Neural cell (in vitro differentiated cells): ENCODE measurements around the gene MSI2. TPM values are rescaled to one million over a fixed set of nuclear protein-coding genes. Genes with fewer than 3 reads are reported as not detected.

Experiments
- H2AFZ ChIP-seq: fragments of 200-600, 300-800 bp; sonication (generic), shearing (Covaris generic); 2 replicates; pipeline ENCODE4 v1.6.0; 2014; ENCODE audit warnings: low read depth, mild to moderate bottlenecking, antibody characterized with exemption, low read length, moderate library complexity
- H3F3A ChIP-seq: fragments of 200-600 bp; shearing (Covaris generic); 2 replicates; pipeline ENCODE4 v1.6.1; 2016; ENCODE audit warnings: mild to moderate bottlenecking, moderate library complexity, mixed read lengths, antibody characterized with exemption, low read length; ENCODE audit not compliant: insufficient read depth, poor library complexity, severe bottlenecking
- H3K27ac ChIP-seq: fragments of 200-600, 300-800 bp; sonication (generic), shearing (Covaris generic); 2 replicates; pipeline ENCODE4 v1.5.1; 2014; ENCODE audit warnings: mild to moderate bottlenecking, low read length, moderate library complexity
- H3K27me3 ChIP-seq: fragments of 300-800, 200-600 bp; sonication (generic), shearing (Covaris generic); 2 replicates; pipeline ENCODE4 v1.6.0; 2014; ENCODE audit warnings: mild to moderate bottlenecking, low read depth, low read length, moderate library complexity; ENCODE audit not compliant: insufficient read depth
- H3K36me3 ChIP-seq: fragments of 300-800, 200-600 bp; sonication (generic), shearing (Covaris generic); 2 replicates; pipeline ENCODE4 v1.5.1; 2014; ENCODE audit warnings: mild to moderate bottlenecking, antibody characterized with exemption, low read length, moderate library complexity; ENCODE audit not compliant: insufficient read depth
- H3K4me2 ChIP-seq: fragments of 300-800, 200-600 bp; sonication (generic), shearing (Covaris generic); 2 replicates; pipeline ENCODE4 v1.6.0; 2014; ENCODE audit warnings: mild to moderate bottlenecking, low read length
- H3K4me3 ChIP-seq: fragments of 300-800, 200-600 bp; sonication (generic), shearing (Covaris generic); 2 replicates; pipeline ENCODE4 v1.5.1; 2014; ENCODE audit warnings: mild to moderate bottlenecking, low read length, moderate library complexity
- H3K79me2 ChIP-seq: fragments of 200-600 bp; shearing (Covaris generic); replicated peaks from 2 replicates; pipeline ENCODE4 v1.6.0; 2014; ENCODE audit warnings: mild to moderate bottlenecking, low read length, moderate library complexity; ENCODE audit not compliant: insufficient read depth
- H3K9ac ChIP-seq: fragments of 300-800, 200-600 bp; sonication (generic), shearing (Covaris generic); 2 replicates; pipeline ENCODE4 v1.6.1; 2016; ENCODE audit warnings: mild to moderate bottlenecking, low read length, mixed read lengths
- H3K9me2 ChIP-seq: fragments of 200-600 bp; shearing (Covaris generic); 2 replicates; pipeline ENCODE4 v1.6.1; 2016; ENCODE audit warnings: mild to moderate bottlenecking, low read length, mixed read lengths; ENCODE audit not compliant: insufficient read depth
- H3K9me3 ChIP-seq: fragments of 200-600, 300-800 bp; sonication (generic), shearing (Covaris generic); 2 replicates; pipeline ENCODE4 v1.6.1; 2016; ENCODE audit warnings: mild to moderate bottlenecking, mixed run types, low read length, moderate library complexity, mixed read lengths
- H4K20me1 ChIP-seq: fragments of 200-600 bp; shearing (Covaris generic); 2 replicates; pipeline ENCODE4 v1.6.1; 2016; ENCODE audit warnings: mild to moderate bottlenecking, mixed run types; ENCODE audit not compliant: insufficient read depth
- EP300 ChIP-seq: fragments of 450-650 bp; conservative IDR thresholded peaks from 2 replicates; pipeline ENCODE4 v1.6.1; 2014; ENCODE audit warnings: antibody characterized with exemption, mild to moderate bottlenecking, moderate library complexity; ENCODE audit not compliant: poor library complexity, severe bottlenecking
- EZH2 ChIP-seq: fragments of 200-600, 300-800 bp; shearing (Covaris generic), sonication (generic); IDR thresholded peaks from 2 replicates; pipeline ENCODE4 v1.6.1; 2014; ENCODE audit warnings: antibody characterized with exemption, low read length, borderline replicate concordance, mild to moderate bottlenecking; ENCODE audit not compliant: insufficient read depth, poor library complexity, severe bottlenecking
- MXI1 ChIP-seq: fragments of 450-650 bp; conservative IDR thresholded peaks from 2 replicates; pipeline ENCODE4 v1.6.1; 2014; ENCODE audit warnings: antibody characterized with exemption, mild to moderate bottlenecking; ENCODE audit not compliant: poor library complexity, severe bottlenecking
- POLR2AphosphoS5 ChIP-seq: IDR thresholded peaks from 2 replicates; pipeline ENCODE4 v1.6.1; 2012
- RAD21 ChIP-seq: fragments of 450-650 bp; conservative IDR thresholded peaks from 2 replicates; pipeline ENCODE4 v1.6.1; 2014; ENCODE audit warnings: antibody characterized with exemption, mild to moderate bottlenecking, moderate library complexity
- SMC3 ChIP-seq: fragments of 450-650 bp; conservative IDR thresholded peaks from 2 replicates; pipeline ENCODE4 v1.6.1; 2014; ENCODE audit warnings: antibody characterized with exemption, mild to moderate bottlenecking, moderate library complexity; ENCODE audit not compliant: poor library complexity
- polyA plus RNA-seq: library from polyadenylated mRNA; depleted of rRNA; stranded (reverse); fragments of >200 nt; gene quantifications from 2 replicates; pipeline ENCODE4 v1.2.3, GENCODE V29; 2014
- TF ChIP-seq, protein P1 (sequence below): fragments of 450-650 bp; IDR thresholded peaks from 2 replicates; pipeline ENCODE4 v1.5.1; 2014; ENCODE audit warnings: antibody characterized with exemption, mild to moderate bottlenecking, moderate library complexity; ENCODE audit not compliant: poor library complexity, severe bottlenecking
- TF ChIP-seq, protein P2 (sequence below): IDR thresholded peaks from 2 replicates; pipeline ENCODE4 v1.6.1; 2012; ENCODE audit warnings: borderline replicate concordance

MSI2 gene
- polyA plus RNA-seq, 1 donor from 2014 or later = 61.4 TPM

DNA sequence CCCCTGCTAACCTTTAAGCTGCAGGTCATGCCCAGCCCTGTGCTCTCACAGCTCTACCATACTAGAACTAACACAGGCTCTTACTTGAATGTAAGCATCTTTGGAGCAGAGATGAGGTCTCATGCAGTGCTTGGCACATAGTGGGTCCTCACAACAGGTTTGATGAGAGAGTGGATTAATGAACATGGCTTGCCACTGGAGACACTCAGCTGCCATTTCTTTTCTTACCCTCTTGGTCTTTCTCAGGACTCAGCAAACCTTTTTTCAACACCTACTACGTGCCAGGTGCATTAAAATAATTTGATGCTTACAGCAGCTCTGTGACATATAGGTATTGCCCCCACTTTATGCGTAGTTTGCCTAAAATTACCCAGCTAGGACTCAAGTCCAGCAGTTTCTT lies 133.2 kb downstream of the MSI2 start:
- no peak overlapping the region for H3K4me3 ChIP-seq
- H3K79me2 ChIP-seq = peaks cover 30% of the 10 kb centered on the region
- no peak overlapping the region for H3K4me2 ChIP-seq
- H2AFZ ChIP-seq = no peak overlapping the region
- no peaks in the 10 kb centered on the region for H3K9me2 ChIP-seq
- H3K9ac ChIP-seq = no peak overlapping the region
- H3F3A ChIP-seq = no peaks in the 10 kb centered on the region
- no peaks in the 10 kb centered on the region for H3K27me3 ChIP-seq
- TF ChIP-seq SMC3 = no peak
- no peak for TF ChIP-seq EZH2
- TF ChIP-seq, protein P1, sequence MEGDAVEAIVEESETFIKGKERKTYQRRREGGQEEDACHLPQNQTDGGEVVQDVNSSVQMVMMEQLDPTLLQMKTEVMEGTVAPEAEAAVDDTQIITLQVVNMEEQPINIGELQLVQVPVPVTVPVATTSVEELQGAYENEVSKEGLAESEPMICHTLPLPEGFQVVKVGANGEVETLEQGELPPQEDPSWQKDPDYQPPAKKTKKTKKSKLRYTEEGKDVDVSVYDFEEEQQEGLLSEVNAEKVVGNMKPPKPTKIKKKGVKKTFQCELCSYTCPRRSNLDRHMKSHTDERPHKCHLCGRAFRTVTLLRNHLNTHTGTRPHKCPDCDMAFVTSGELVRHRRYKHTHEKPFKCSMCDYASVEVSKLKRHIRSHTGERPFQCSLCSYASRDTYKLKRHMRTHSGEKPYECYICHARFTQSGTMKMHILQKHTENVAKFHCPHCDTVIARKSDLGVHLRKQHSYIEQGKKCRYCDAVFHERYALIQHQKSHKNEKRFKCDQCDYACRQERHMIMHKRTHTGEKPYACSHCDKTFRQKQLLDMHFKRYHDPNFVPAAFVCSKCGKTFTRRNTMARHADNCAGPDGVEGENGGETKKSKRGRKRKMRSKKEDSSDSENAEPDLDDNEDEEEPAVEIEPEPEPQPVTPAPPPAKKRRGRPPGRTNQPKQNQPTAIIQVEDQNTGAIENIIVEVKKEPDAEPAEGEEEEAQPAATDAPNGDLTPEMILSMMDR = no peak
- TF ChIP-seq, protein P2, sequence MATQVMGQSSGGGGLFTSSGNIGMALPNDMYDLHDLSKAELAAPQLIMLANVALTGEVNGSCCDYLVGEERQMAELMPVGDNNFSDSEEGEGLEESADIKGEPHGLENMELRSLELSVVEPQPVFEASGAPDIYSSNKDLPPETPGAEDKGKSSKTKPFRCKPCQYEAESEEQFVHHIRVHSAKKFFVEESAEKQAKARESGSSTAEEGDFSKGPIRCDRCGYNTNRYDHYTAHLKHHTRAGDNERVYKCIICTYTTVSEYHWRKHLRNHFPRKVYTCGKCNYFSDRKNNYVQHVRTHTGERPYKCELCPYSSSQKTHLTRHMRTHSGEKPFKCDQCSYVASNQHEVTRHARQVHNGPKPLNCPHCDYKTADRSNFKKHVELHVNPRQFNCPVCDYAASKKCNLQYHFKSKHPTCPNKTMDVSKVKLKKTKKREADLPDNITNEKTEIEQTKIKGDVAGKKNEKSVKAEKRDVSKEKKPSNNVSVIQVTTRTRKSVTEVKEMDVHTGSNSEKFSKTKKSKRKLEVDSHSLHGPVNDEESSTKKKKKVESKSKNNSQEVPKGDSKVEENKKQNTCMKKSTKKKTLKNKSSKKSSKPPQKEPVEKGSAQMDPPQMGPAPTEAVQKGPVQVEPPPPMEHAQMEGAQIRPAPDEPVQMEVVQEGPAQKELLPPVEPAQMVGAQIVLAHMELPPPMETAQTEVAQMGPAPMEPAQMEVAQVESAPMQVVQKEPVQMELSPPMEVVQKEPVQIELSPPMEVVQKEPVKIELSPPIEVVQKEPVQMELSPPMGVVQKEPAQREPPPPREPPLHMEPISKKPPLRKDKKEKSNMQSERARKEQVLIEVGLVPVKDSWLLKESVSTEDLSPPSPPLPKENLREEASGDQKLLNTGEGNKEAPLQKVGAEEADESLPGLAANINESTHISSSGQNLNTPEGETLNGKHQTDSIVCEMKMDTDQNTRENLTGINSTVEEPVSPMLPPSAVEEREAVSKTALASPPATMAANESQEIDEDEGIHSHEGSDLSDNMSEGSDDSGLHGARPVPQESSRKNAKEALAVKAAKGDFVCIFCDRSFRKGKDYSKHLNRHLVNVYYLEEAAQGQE = no peak
- TF ChIP-seq EP300 = no peak
- TF ChIP-seq POLR2AphosphoS5 = no peak
- no peak for TF ChIP-seq MXI1
- no peak for TF ChIP-seq RAD21
- no peaks in the 10 kb centered on the region for H3K9me3 ChIP-seq
- H3K36me3 ChIP-seq = no peaks in the 10 kb centered on the region
- no peaks in the 10 kb centered on the region for H4K20me1 ChIP-seq
- no peak overlapping the region for H3K27ac ChIP-seq

DNA sequence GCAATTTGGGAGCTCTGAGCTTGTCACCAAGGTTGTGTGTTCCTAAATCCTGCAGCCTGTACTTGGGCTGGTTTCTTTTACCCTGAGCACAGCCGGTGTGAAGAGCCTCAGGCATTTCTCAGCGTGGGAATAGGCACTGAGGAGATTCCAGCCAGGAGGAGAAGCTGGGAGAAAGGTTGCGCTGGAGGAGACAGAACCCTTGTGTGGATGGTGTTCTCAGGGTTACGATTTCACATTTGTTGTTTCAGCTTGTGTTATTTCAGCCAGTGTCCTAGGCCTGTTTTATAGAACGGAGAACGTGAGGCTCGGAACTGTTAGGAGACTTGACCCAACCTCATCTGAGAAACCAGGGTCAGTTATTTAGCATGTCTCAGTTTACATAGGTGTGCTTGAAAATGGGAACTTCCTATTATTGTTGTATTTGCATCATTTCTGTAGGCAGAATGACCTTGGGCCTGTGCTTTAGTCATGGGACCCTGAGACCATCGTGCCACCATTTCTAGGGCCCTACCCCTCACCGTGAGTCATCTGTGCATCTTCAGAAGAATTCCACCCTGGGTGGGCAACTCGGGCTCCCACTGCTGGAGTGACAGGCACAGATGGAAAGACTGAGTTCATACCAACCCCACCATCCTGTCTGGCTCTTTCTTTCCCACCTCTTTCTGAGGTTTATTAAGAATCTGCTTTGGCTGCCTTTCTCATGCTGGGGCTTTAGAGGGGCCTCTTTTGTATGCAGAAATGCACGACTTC lies 134.9 kb downstream of the MSI2 start:
- no peak overlapping the region for H3K4me3 ChIP-seq
- H4K20me1 ChIP-seq = no peaks in the 10 kb centered on the region
- H3K27me3 ChIP-seq = no peaks in the 10 kb centered on the region
- no peak overlapping the region for H3K9ac ChIP-seq
- H2AFZ ChIP-seq = no peak overlapping the region
- H3K36me3 ChIP-seq = no peaks in the 10 kb centered on the region
- H3K4me2 ChIP-seq = no peak overlapping the region
- H3K9me2 ChIP-seq = no peaks in the 10 kb centered on the region
- no peak for TF ChIP-seq SMC3
- TF ChIP-seq RAD21 = no peak
- TF ChIP-seq, protein P1 = no peak
- H3K9me3 ChIP-seq = no peaks in the 10 kb centered on the region
- H3K79me2 ChIP-seq = peaks cover 37% of the 10 kb centered on the region
- H3F3A ChIP-seq = no peaks in the 10 kb centered on the region
- no peak overlapping the region for H3K27ac ChIP-seq
